Left cardiac atrium (tissue), 4 donors: ENCODE results near the gene DHTKD1. TPM values are rescaled to one million over a fixed set of nuclear protein-coding genes. Genes with fewer than 3 reads are reported as not detected.
"Not testable (repeated sequence)": the region's sequence is repeated elsewhere in the genome, so short reads cannot be mapped to it uniquely, and the experiment has no call there.

Source experiments
- ATAC-seq, 2 donors: fragments of 200-7000 bp; cut with Tn5 transposase; one replicate each; pipeline ENCODE4 v1.9.1; 2020; ENCODE audit warnings: mild to moderate bottlenecking in 2 of 2, moderate library complexity in 2 of 2
- DNase-seq: peaks from one replicate; pipeline ENCODE4 v3.0.0-alpha.2; 2020
- intact Hi-C, 2 donors: fragments of 100-400 bp; cut with DNase I; formaldehyde crosslinking; loops; one replicate each; pipeline versions ENCODE4 v1.14.1 to v1.15.1; 2022 to 2023
- total RNA-seq, 2 donors: library from RNA; stranded (reverse); fragmentation: NEBNext Ultra II Directional; extraction: Animal tissue kit (Norgen Biotek cat#: 25700); gene quantifications; one replicate each; pipeline ENCODE4 v1.2.1, GENCODE V29; 2021
- donor health status: DM: no; HTN: yes; CAD: no.
- donor health status: DM: no; HTN: yes; CAD: no; lungs with severe emphysema.
- donor health status: DM: yes; HTN: yes; CAD: no.
- donor health status: Dilated cardiomyopathy.

Gene DHTKD1
- total RNA-seq, 2 donors from 2014 or later, result 14.2 to 18.2 TPM

- ATAC-seq (peak; percentile 99), DNase-seq (peak; percentile 96)
- intact Hi-C loops, result no loop called here
Observed at GRCh38 chr10:12129222-12130111, 60.7 kb downstream of the DHTKD1 start, which contains the start of gene SEC61A2. SEC61A2 (plus strand) TSS chr10:12129677; CDS start chr10:12129788, 111 bp downstream.

GRCh38 chr10:12130237-12130872 lies 61.6 kb downstream of the DHTKD1 start:
- ATAC-seq (peak; percentile 52 to 62), DNase-seq (no peak)
- intact Hi-C loops, result no loop called here

- DNase-seq (no peak), ATAC-seq (no peak)
- intact Hi-C loops, result no loop called here
Observed at GRCh38 chr10:12135631-12136030, 66.9 kb downstream of the DHTKD1 start.

GRCh38 chr10:12140038-12140437 lies 71.3 kb downstream of the DHTKD1 start:
- DNase-seq, result no peak
- ATAC-seq, result no peak
- intact Hi-C loops, result no loop called here

- ATAC-seq (no peak), DNase-seq (no peak)
- intact Hi-C loops, result no loop called here
Observed at GRCh38 chr10:12144538-12144937, 75.8 kb downstream of the DHTKD1 start.

- no peak for ATAC-seq
- intact Hi-C loops, result no loop called here
- DNase-seq, result no peak
Observed at GRCh38 chr10:12150163-12150562, 81.4 kb downstream of the DHTKD1 start.

- ATAC-seq, result no peak
- no peak for DNase-seq
- intact Hi-C loops, result no loop called here
Observed at GRCh38 chr10:12154516-12154915, 85.8 kb downstream of the DHTKD1 start.

- intact Hi-C loops, result no loop called here
- no peak for ATAC-seq
- no peak for DNase-seq
Observed at GRCh38 chr10:12156367-12157123, 87.8 kb downstream of the DHTKD1 start.

- no peak for DNase-seq
- ATAC-seq, result no peak
- intact Hi-C loops, result no loop called here
Observed at GRCh38 chr10:12158111-12158510, 89.4 kb downstream of the DHTKD1 start.

GRCh38 chr10:12160664-12161063 lies 91.9 kb downstream of the DHTKD1 start:
- ATAC-seq (no peak), DNase-seq (no peak)
- intact Hi-C loops, result no loop called here

GRCh38 chr10:12162927-12163326 lies 94.2 kb downstream of the DHTKD1 start:
- intact Hi-C loops, result no loop called here
- ATAC-seq (no peak), DNase-seq (no peak)

- intact Hi-C loops, result no loop called here
- DNase-seq, result no peak
- no peak for ATAC-seq
Observed at GRCh38 chr10:12164085-12164484, 95.3 kb downstream of the DHTKD1 start.

GRCh38 chr10:12165036-12165435 lies 96.3 kb downstream of the DHTKD1 start:
- ATAC-seq, result no peak
- intact Hi-C loops, result no loop called here
- DNase-seq, result no peak

GRCh38 chr10:12165999-12166775 lies 97.4 kb downstream of the DHTKD1 start:
- ATAC-seq (peak in 1 of 2 donors; percentile 25), DNase-seq (no peak)
- intact Hi-C loops, result no loop called here

- intact Hi-C loops, result not testable (repeated sequence)
Observed at GRCh38 chr10:12171512-12171911, 102.8 kb downstream of the DHTKD1 start.

More at GRCh38 chr10:12171512-12171911, 102.8 kb downstream of the DHTKD1 start:
- ATAC-seq, DNase-seq: not testable (repeated sequence)
